ENCODE measurements around the gene DZIP3. TPM values are rescaled to one million over a fixed set of nuclear protein-coding genes. Genes with fewer than 3 reads are reported as not detected.

DZIP3 gene
- polyA plus RNA-seq, 2 donors = 1.1 to 1.4 TPM

DNA sequence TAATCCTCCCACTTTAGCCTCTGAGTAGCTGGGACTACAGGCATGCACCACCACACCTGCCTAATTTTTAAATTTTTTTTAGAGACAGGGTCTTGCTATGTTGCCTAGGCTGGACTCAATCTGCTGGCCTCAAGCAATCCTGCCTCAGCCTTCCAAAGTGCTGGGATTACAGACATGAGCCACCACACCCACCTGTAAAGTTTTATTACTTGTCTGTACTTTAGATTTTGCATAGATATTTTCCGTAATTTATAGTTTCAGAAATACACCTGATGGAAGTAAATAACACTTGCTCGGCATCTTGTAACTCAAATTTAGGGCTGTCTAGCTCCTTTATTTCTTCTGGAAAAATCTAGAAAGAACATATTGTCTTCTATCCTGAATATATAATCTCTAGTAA, 5.8 kb downstream of the DZIP3 start:
- Histone ChIP-seq H3K9me3 (ENCODE audit: control insufficient read depth in 2 of 2, insufficient read depth in 1 of 2, low read depth in 1 of 2, low read length in 1 of 2) (no peaks in the 10 kb centered on the region), H3K27ac (ENCODE audit: low read depth in 2 of 2, low read length in 1 of 2) (no peak overlapping the region), H3K4me3 (ENCODE audit: low read depth in 1 of 2, low read length in 2 of 2) (no peak overlapping the region), H3K4me1 (ENCODE audit: control insufficient read depth in 2 of 2, insufficient read depth in 2 of 2, low read length in 1 of 2) (no peaks in the 10 kb centered on the region), H3K36me3 (ENCODE audit: control insufficient read depth in 2 of 2, insufficient read depth in 2 of 2, low read length in 1 of 2) (no peaks in the 10 kb centered on the region), H3K27me3 (ENCODE audit: control insufficient read depth in 1 of 2, insufficient read depth in 2 of 2, low read length in 2 of 2) (no peaks in the 10 kb centered on the region)
- 87 to 98% methylated on average over 2 of the region's 2 CpGs for WGBS, 2 donors

DNA sequence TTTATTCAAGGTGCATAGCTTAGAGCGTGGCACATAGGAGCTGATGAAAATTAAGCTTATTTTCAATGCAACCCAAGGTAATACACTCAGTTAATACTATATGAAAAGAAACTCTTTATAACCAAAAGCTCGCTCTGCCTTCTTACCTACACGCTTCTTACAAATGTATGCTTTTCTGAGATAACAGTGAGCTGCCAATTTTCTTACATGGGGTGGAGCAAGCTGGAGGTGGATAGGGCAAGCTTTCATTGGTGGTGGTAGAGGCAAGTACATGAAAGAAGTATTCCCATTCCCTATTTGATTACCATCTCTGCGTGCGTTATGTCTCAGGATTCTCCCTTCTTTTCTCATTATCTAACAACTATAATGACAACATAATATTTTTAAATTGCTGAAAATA, 8.9 kb downstream of the DZIP3 start:
- no peak overlapping the region for H3K27ac ChIP-seq (ENCODE audit: low read depth in 2 of 2, low read length in 1 of 2)
- no peaks in the 10 kb centered on the region for H3K27me3 ChIP-seq (ENCODE audit: control insufficient read depth in 1 of 2, insufficient read depth in 2 of 2, low read length in 2 of 2)
- 76 to 91% methylated on average over 5 of the region's 5 CpGs for WGBS, 2 donors
- H3K36me3 ChIP-seq (ENCODE audit: control insufficient read depth in 2 of 2, insufficient read depth in 2 of 2, low read length in 1 of 2) = no peaks in the 10 kb centered on the region
- H3K4me1 ChIP-seq (ENCODE audit: control insufficient read depth in 2 of 2, insufficient read depth in 2 of 2, low read length in 1 of 2) = no peaks in the 10 kb centered on the region
- H3K4me3 ChIP-seq (ENCODE audit: low read depth in 1 of 2, low read length in 2 of 2) = no peak overlapping the region
- no peaks in the 10 kb centered on the region for H3K9me3 ChIP-seq (ENCODE audit: control insufficient read depth in 2 of 2, insufficient read depth in 1 of 2, low read depth in 1 of 2, low read length in 1 of 2)

DNA sequence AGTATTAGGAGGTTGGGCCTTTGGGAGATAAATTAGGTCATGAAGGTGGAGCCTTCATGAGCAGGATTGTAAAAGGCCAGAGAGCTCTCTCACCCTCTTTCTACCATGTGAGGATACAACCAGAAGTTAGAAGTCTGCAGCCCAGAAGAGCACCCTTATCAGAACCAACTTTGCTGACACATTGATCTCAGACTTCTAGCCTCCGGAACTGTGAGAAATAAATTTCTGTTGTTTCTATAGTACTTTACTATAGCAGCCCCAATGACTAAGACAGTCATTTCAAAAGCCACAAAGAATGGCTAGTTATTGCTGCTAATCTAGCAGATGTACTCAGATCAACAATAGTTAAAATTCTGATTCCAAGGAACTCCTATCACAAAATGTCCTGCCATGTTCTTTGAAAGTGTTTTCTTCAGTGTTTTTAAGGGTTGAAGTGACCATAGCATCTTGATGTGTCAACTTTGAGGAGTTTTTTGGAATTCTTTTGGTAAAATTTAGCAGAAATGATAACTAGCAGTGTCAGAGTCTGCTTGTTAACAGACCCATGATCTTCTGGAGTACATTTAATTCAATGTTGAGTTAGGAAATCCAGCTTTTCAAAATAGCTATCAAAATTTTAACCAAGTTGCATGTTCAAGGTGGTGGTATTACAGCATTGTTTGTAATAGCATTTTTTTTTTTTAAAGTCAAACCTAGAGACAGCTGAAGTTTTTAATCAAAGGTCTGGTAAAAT, 10.3 kb downstream of the DZIP3 start:
- H3K27me3 ChIP-seq (ENCODE audit: control insufficient read depth in 1 of 2, insufficient read depth in 2 of 2, low read length in 2 of 2) = no peaks in the 10 kb centered on the region
- no peaks in the 10 kb centered on the region for H3K4me1 ChIP-seq (ENCODE audit: control insufficient read depth in 2 of 2, insufficient read depth in 2 of 2, low read length in 1 of 2)
- no peaks in the 10 kb centered on the region for H3K9me3 ChIP-seq (ENCODE audit: control insufficient read depth in 2 of 2, insufficient read depth in 1 of 2, low read depth in 1 of 2, low read length in 1 of 2)
- H3K4me3 ChIP-seq (ENCODE audit: low read depth in 1 of 2, low read length in 2 of 2) = no peak overlapping the region
- H3K27ac ChIP-seq (ENCODE audit: low read depth in 2 of 2, low read length in 1 of 2) = no peak overlapping the region
- 70 to 92% methylated on average over 1 of the region's 1 CpG for WGBS, 2 donors
- no peaks in the 10 kb centered on the region for H3K36me3 ChIP-seq (ENCODE audit: control insufficient read depth in 2 of 2, insufficient read depth in 2 of 2, low read length in 1 of 2)

DNA sequence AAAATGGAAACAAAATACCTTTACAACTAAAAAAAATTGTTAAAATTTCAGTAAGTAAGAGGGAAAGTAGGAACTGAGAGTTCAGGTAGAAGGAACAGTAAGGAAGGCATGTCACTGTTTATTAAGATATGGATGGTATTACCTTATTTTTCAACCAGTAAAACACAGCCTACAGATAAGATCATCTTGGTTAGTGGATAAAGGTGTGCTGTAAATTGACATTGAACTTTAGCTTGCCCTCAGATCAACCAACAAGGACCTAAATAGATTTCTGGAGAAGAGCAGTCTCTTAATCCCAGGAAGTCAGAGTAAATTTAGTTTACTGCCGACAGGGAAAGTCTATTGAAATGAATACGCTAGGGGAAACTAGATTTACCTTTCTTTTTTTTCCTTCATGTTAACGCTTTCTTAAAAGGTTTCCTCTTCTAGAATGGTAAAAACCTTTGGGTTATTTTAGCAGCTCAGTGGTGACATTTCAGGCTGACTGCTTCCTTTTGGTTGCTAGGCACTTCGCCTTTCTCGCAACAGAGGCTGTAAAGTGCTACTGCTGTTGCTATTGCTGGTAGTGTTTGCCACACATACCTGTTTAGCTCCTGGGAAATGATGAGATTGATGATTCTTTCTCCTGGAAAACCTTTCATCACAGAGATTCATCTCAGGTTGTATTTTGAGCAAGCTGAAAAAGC, 12.9 kb downstream of the DZIP3 start:
- no peaks in the 10 kb centered on the region for H3K4me1 ChIP-seq (ENCODE audit: control insufficient read depth in 2 of 2, insufficient read depth in 2 of 2, low read length in 1 of 2)
- H3K27me3 ChIP-seq (ENCODE audit: control insufficient read depth in 1 of 2, insufficient read depth in 2 of 2, low read length in 2 of 2) = no peaks in the 10 kb centered on the region
- no peaks in the 10 kb centered on the region for H3K36me3 ChIP-seq (ENCODE audit: control insufficient read depth in 2 of 2, insufficient read depth in 2 of 2, low read length in 1 of 2)
- H3K4me3 ChIP-seq (ENCODE audit: low read depth in 1 of 2, low read length in 2 of 2) = no peak overlapping the region
- no peaks in the 10 kb centered on the region for H3K9me3 ChIP-seq (ENCODE audit: control insufficient read depth in 2 of 2, insufficient read depth in 1 of 2, low read depth in 1 of 2, low read length in 1 of 2)
- 71 to 73% methylated on average over 5 of the region's 5 CpGs for WGBS, 2 donors
- H3K27ac ChIP-seq (ENCODE audit: low read depth in 2 of 2, low read length in 1 of 2) = no peak overlapping the region

DNA sequence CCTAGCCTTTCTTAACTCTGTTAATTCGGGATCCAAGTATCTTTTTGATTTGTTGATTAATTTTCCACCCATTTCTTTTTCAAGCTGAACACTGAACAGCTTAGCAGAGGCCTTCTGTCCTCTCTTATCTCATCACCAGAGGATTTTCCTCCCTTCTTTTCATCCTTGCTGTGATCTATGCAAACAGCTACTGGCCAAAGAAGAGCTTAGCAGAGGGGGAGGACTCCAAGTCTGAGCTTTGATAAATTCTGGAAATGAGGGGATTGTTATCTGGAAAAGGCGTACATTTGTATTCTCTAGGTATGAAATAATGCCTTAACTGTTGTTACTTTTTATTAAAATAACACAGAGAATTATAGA, 13.4 kb downstream of the DZIP3 start:
- Histone ChIP-seq H3K36me3 (ENCODE audit: control insufficient read depth in 2 of 2, insufficient read depth in 2 of 2, low read length in 1 of 2) (no peaks in the 10 kb centered on the region), H3K9me3 (ENCODE audit: control insufficient read depth in 2 of 2, insufficient read depth in 1 of 2, low read depth in 1 of 2, low read length in 1 of 2) (no peaks in the 10 kb centered on the region), H3K4me1 (ENCODE audit: control insufficient read depth in 2 of 2, insufficient read depth in 2 of 2, low read length in 1 of 2) (no peaks in the 10 kb centered on the region), H3K27ac (ENCODE audit: low read depth in 2 of 2, low read length in 1 of 2) (no peak overlapping the region), H3K4me3 (ENCODE audit: low read depth in 1 of 2, low read length in 2 of 2) (no peak overlapping the region), H3K27me3 (ENCODE audit: control insufficient read depth in 1 of 2, insufficient read depth in 2 of 2, low read length in 2 of 2) (no peaks in the 10 kb centered on the region)
- WGBS, 2 donors = 77 to 81% methylated on average over 2 of the region's 2 CpGs

DNA sequence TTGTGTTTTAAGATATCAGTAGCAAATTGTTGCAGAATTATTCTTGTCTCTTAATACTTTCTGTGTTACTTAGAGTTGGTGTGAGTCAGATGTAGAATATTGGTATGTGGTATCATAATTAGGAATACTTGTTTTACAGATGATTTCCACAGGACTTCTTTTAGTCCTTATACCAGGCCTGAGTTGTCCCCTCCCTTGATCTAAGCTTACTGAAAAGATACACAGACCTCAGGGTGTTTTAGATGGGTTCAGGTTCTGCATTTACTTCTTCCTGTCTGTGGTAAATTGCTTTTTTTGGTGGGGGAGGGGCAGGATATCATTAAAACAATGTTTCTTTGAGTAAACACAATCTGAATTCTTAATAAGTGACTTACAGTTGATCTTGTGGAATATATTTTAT, 14.2 kb downstream of the DZIP3 start:
- no peak overlapping the region for H3K4me3 ChIP-seq (ENCODE audit: low read depth in 1 of 2, low read length in 2 of 2)
- no peaks in the 10 kb centered on the region for H3K36me3 ChIP-seq (ENCODE audit: control insufficient read depth in 2 of 2, insufficient read depth in 2 of 2, low read length in 1 of 2)
- H3K9me3 ChIP-seq (ENCODE audit: control insufficient read depth in 2 of 2, insufficient read depth in 1 of 2, low read depth in 1 of 2, low read length in 1 of 2) = no peaks in the 10 kb centered on the region
- no peaks in the 10 kb centered on the region for H3K27me3 ChIP-seq (ENCODE audit: control insufficient read depth in 1 of 2, insufficient read depth in 2 of 2, low read length in 2 of 2)
- no peaks in the 10 kb centered on the region for H3K4me1 ChIP-seq (ENCODE audit: control insufficient read depth in 2 of 2, insufficient read depth in 2 of 2, low read length in 1 of 2)
- no peak overlapping the region for H3K27ac ChIP-seq (ENCODE audit: low read depth in 2 of 2, low read length in 1 of 2)

DNA sequence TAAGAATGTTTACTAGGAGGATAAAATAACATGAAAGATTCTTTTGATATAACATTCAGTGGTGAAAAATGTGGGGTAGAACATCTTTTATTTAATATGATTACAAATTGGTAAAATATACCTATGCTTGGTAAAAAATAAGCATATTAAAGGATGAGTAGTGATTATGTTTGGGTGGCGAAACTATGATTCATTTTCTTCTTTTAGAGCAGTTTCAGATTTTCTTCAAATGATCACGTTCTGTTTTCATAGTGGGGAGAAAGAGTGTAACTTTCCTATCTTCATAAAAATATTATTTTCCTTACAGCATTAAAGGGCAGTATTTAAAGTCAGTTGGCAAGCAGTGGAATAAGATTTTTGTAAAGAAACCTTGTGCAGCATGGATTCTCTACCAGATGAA, 15.5 kb downstream of the DZIP3 start:
- 89 to 91% methylated on average over 2 of the region's 2 CpGs for WGBS, 2 donors
- no peaks in the 10 kb centered on the region for H3K27me3 ChIP-seq (ENCODE audit: control insufficient read depth in 1 of 2, insufficient read depth in 2 of 2, low read length in 2 of 2)
- no peak overlapping the region for H3K27ac ChIP-seq (ENCODE audit: low read depth in 2 of 2, low read length in 1 of 2)
- no peaks in the 10 kb centered on the region for H3K9me3 ChIP-seq (ENCODE audit: control insufficient read depth in 2 of 2, insufficient read depth in 1 of 2, low read depth in 1 of 2, low read length in 1 of 2)
- H3K4me1 ChIP-seq (ENCODE audit: control insufficient read depth in 2 of 2, insufficient read depth in 2 of 2, low read length in 1 of 2) = no peaks in the 10 kb centered on the region
- no peaks in the 10 kb centered on the region for H3K36me3 ChIP-seq (ENCODE audit: control insufficient read depth in 2 of 2, insufficient read depth in 2 of 2, low read length in 1 of 2)
- no peak overlapping the region for H3K4me3 ChIP-seq (ENCODE audit: low read depth in 1 of 2, low read length in 2 of 2)

DNA sequence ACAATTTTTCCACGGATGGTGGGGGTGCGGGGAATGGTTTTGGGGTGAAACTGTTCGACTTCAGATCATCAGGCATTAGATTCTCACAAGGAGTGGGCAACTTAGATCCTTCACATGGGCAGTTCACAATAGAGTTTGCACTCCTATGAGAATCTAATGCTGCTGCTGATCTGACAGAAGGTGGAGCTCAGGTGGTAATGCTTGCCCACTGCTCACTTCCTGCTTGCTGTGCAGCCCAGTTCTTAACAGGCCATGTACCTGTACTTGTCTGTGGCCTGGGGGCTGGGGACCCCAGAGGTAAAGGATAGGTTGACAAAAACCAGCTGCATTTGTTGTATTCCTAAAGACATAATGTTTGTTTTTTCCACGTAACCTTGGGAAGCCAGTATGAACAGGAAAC, 16.0 kb downstream of the DZIP3 start:
- H3K27me3 ChIP-seq (ENCODE audit: control insufficient read depth in 1 of 2, insufficient read depth in 2 of 2, low read length in 2 of 2) = no peaks in the 10 kb centered on the region
- H3K9me3 ChIP-seq (ENCODE audit: control insufficient read depth in 2 of 2, insufficient read depth in 1 of 2, low read depth in 1 of 2, low read length in 1 of 2) = no peaks in the 10 kb centered on the region
- H3K36me3 ChIP-seq (ENCODE audit: control insufficient read depth in 2 of 2, insufficient read depth in 2 of 2, low read length in 1 of 2) = no peaks in the 10 kb centered on the region
- H3K4me3 ChIP-seq (ENCODE audit: low read depth in 1 of 2, low read length in 2 of 2) = no peak overlapping the region
- H3K27ac ChIP-seq (ENCODE audit: low read depth in 2 of 2, low read length in 1 of 2) = no peak overlapping the region
- H3K4me1 ChIP-seq (ENCODE audit: control insufficient read depth in 2 of 2, insufficient read depth in 2 of 2, low read length in 1 of 2) = no peaks in the 10 kb centered on the region
- WGBS, 2 donors = 76 to 83% methylated on average over 4 of the region's 4 CpGs

DNA sequence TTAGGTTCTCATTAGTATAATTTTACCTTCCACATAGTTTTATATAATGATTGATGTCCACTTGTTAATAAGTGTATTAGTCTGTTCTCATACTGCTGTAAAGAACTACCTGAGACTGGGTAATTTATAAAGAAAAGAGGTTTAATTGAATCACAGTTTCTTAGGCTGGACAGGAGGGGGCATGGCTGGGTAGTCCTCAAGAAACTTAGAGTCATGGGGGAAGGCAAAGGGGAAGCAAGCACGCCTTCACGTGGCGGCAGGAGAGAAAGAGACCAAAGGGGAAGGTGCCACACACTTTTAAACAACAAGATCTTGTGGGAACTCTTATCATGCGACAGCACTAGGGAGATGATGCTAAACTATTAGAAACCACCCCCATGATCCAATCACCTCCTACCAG, 19.2 kb downstream of the DZIP3 start:
- 92 to 94% methylated on average over 4 of the region's 4 CpGs for WGBS, 2 donors
- H3K27ac ChIP-seq (ENCODE audit: low read depth in 2 of 2, low read length in 1 of 2) = no peak overlapping the region
- no peaks in the 10 kb centered on the region for H3K9me3 ChIP-seq (ENCODE audit: control insufficient read depth in 2 of 2, insufficient read depth in 1 of 2, low read depth in 1 of 2, low read length in 1 of 2)
- no peaks in the 10 kb centered on the region for H3K4me1 ChIP-seq (ENCODE audit: control insufficient read depth in 2 of 2, insufficient read depth in 2 of 2, low read length in 1 of 2)
- no peaks in the 10 kb centered on the region for H3K27me3 ChIP-seq (ENCODE audit: control insufficient read depth in 1 of 2, insufficient read depth in 2 of 2, low read length in 2 of 2)
- no peak overlapping the region for H3K4me3 ChIP-seq (ENCODE audit: low read depth in 1 of 2, low read length in 2 of 2)
- no peaks in the 10 kb centered on the region for H3K36me3 ChIP-seq (ENCODE audit: control insufficient read depth in 2 of 2, insufficient read depth in 2 of 2, low read length in 1 of 2)

DNA sequence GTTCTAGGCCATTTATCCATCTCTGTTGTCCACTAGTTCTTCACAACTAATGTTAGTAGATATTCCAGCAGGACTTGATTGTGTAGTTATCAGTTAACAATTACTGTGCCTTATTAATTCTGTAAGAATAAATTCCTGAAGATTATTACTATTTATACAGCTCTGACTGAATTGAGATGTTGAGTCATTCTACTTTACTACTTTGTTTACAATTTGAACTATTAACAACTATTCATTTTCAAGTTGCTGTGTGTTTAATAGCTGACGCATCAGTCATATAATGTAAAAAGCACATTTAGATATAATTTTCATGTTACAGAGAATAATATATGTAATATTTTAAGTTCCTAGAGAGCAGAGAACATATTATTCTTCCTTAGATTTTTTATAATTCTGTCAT, 21.1 kb downstream of the DZIP3 start:
- no peak overlapping the region for H3K4me3 ChIP-seq (ENCODE audit: low read depth in 1 of 2, low read length in 2 of 2)
- no peaks in the 10 kb centered on the region for H3K36me3 ChIP-seq (ENCODE audit: control insufficient read depth in 2 of 2, insufficient read depth in 2 of 2, low read length in 1 of 2)
- 94 to 96% methylated on average over 1 of the region's 1 CpG for WGBS, 2 donors
- no peaks in the 10 kb centered on the region for H3K9me3 ChIP-seq (ENCODE audit: control insufficient read depth in 2 of 2, insufficient read depth in 1 of 2, low read depth in 1 of 2, low read length in 1 of 2)
- H3K27ac ChIP-seq (ENCODE audit: low read depth in 2 of 2, low read length in 1 of 2) = no peak overlapping the region
- H3K4me1 ChIP-seq (ENCODE audit: control insufficient read depth in 2 of 2, insufficient read depth in 2 of 2, low read length in 1 of 2) = no peaks in the 10 kb centered on the region
- no peaks in the 10 kb centered on the region for H3K27me3 ChIP-seq (ENCODE audit: control insufficient read depth in 1 of 2, insufficient read depth in 2 of 2, low read length in 2 of 2)
